HCT116 (cell line): ENCODE measurements around the gene TTC36.

Experiments
- CBX3 ChIP-seq: IDR thresholded peaks from 2 replicates; pipeline ENCODE4 v1.6.1; 2012; ENCODE audit warnings: low read depth
- EZH2 ChIP-seq: fragments of 200-600 bp; sonication (generic); IDR thresholded peaks from 2 replicates; pipeline ENCODE4 v1.6.1; 2017; ENCODE audit warnings: antibody characterized with exemption, mixed run types
- EZH2phosphoT487 ChIP-seq: fragments of 200-600 bp; IDR thresholded peaks from 2 replicates; pipeline ENCODE4 v1.6.1; 2018; ENCODE audit warnings: antibody characterized with exemption, borderline replicate concordance
- JUND ChIP-seq: IDR thresholded peaks from 2 replicates; pipeline ENCODE4 v1.6.1; 2012
- POLR2A ChIP-seq: IDR thresholded peaks from 2 replicates; pipeline ENCODE4 v1.7.0; 2011; ENCODE audit warnings: borderline replicate concordance; ENCODE audit not compliant: insufficient read depth, insufficient read length; ENCODE audit errors: extremely low read depth
- POLR2AphosphoS5 ChIP-seq: IDR thresholded peaks from 2 replicates; pipeline ENCODE4 v1.6.1; 2011; ENCODE audit warnings: mild to moderate bottlenecking, low read depth, low read length, moderate library complexity
- RAD21 ChIP-seq: IDR thresholded peaks from 2 replicates; pipeline ENCODE4 v1.6.1; 2012; ENCODE audit warnings: low read depth, mild to moderate bottlenecking
- YY1 ChIP-seq: IDR thresholded peaks from 2 replicates; pipeline ENCODE4 v1.6.1; 2011; ENCODE audit warnings: low read length, low read depth, moderate library complexity, mild to moderate bottlenecking; ENCODE audit not compliant: insufficient replicate concordance; ENCODE audit errors: extremely low read depth
- ZNF274 ChIP-seq: fragments of 200-500 bp; sonication (Bioruptor generic); IDR thresholded peaks from 2 replicates; pipeline ENCODE4 v1.6.1; 2014; ENCODE audit warnings: mild to moderate bottlenecking, low read depth, low read length, inconsistent platforms
- TF ChIP-seq, protein P1 (sequence below), 3 experiments: fragments of 200-600 bp in 1 of 3; sonication (generic) in 1 of 3; IDR thresholded peaks in 2 of 3; conservative IDR thresholded peaks in 1 of 3; 2 replicates each; pipeline ENCODE4 v1.5.1; 2012 to 2017; ENCODE audit warnings: low read depth in 2 of 3, low read length in 2 of 3, antibody characterized with exemption in 1 of 3, borderline replicate concordance in 1 of 3, control low read depth in 1 of 3, mild to moderate bottlenecking in 1 of 3, mixed read lengths in 1 of 3, mixed run types in 1 of 3, moderate library complexity in 1 of 3; ENCODE audit not compliant: insufficient read depth in 1 of 3
- TF ChIP-seq, protein P2 (sequence below): IDR thresholded peaks from 2 replicates; pipeline ENCODE4 v1.6.1; 2012; ENCODE audit warnings: low read depth
- TF ChIP-seq, protein P3 (sequence below): IDR thresholded peaks from 2 replicates; pipeline ENCODE4 v1.6.1; 2012
- TF ChIP-seq, protein P4 (sequence below): IDR thresholded peaks from 2 replicates; pipeline ENCODE4 v1.6.1; 2012

DNA sequence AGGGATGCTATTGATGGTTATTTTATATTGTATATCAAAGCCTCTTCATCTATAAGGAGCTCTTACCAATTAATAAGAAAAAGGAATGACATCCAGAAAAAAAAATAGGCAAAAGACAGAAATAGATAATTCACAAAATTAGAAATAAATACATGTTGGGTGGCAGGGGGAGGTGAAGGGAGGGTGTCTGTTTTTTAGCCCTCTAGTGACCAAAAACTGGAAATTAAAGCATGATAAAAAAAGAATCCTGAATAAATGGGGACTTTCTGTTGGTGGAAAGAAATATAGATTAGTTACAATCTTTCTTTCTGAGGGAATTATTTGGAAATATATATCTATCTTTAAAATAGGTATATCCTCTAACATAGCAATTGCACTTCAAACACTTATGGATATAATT is 42.0 kb upstream of the TTC36 start:
- TF ChIP-seq, protein P1, sequence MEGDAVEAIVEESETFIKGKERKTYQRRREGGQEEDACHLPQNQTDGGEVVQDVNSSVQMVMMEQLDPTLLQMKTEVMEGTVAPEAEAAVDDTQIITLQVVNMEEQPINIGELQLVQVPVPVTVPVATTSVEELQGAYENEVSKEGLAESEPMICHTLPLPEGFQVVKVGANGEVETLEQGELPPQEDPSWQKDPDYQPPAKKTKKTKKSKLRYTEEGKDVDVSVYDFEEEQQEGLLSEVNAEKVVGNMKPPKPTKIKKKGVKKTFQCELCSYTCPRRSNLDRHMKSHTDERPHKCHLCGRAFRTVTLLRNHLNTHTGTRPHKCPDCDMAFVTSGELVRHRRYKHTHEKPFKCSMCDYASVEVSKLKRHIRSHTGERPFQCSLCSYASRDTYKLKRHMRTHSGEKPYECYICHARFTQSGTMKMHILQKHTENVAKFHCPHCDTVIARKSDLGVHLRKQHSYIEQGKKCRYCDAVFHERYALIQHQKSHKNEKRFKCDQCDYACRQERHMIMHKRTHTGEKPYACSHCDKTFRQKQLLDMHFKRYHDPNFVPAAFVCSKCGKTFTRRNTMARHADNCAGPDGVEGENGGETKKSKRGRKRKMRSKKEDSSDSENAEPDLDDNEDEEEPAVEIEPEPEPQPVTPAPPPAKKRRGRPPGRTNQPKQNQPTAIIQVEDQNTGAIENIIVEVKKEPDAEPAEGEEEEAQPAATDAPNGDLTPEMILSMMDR (IDR thresholded peaks at IDR 0.05 in 2 of 3, conservative IDR thresholded peaks at IDR 0.05 in 1 of 3; ENCODE audit: borderline replicate concordance in 1 of 3, insufficient read depth in 1 of 3, low read depth in 2 of 3, low read length in 2 of 3), result peak in 2 of 3 experiments; percentile 15 to 27; a peak in 1 of 6 replicates
- no peak for TF ChIP-seq POLR2A
- TF ChIP-seq POLR2AphosphoS5, result no peak
- TF ChIP-seq, protein P2, sequence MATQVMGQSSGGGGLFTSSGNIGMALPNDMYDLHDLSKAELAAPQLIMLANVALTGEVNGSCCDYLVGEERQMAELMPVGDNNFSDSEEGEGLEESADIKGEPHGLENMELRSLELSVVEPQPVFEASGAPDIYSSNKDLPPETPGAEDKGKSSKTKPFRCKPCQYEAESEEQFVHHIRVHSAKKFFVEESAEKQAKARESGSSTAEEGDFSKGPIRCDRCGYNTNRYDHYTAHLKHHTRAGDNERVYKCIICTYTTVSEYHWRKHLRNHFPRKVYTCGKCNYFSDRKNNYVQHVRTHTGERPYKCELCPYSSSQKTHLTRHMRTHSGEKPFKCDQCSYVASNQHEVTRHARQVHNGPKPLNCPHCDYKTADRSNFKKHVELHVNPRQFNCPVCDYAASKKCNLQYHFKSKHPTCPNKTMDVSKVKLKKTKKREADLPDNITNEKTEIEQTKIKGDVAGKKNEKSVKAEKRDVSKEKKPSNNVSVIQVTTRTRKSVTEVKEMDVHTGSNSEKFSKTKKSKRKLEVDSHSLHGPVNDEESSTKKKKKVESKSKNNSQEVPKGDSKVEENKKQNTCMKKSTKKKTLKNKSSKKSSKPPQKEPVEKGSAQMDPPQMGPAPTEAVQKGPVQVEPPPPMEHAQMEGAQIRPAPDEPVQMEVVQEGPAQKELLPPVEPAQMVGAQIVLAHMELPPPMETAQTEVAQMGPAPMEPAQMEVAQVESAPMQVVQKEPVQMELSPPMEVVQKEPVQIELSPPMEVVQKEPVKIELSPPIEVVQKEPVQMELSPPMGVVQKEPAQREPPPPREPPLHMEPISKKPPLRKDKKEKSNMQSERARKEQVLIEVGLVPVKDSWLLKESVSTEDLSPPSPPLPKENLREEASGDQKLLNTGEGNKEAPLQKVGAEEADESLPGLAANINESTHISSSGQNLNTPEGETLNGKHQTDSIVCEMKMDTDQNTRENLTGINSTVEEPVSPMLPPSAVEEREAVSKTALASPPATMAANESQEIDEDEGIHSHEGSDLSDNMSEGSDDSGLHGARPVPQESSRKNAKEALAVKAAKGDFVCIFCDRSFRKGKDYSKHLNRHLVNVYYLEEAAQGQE, result no peak
- no peak for TF ChIP-seq YY1
- TF ChIP-seq EZH2, result no peak
- TF ChIP-seq, protein P3, sequence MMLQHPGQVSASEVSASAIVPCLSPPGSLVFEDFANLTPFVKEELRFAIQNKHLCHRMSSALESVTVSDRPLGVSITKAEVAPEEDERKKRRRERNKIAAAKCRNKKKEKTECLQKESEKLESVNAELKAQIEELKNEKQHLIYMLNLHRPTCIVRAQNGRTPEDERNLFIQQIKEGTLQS, result no peak
- TF ChIP-seq, protein P4, sequence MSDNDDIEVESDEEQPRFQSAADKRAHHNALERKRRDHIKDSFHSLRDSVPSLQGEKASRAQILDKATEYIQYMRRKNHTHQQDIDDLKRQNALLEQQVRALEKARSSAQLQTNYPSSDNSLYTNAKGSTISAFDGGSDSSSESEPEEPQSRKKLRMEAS, result no peak
- TF ChIP-seq RAD21, result no peak
- TF ChIP-seq JUND, result no peak
- no peak for TF ChIP-seq CBX3
- no peak for TF ChIP-seq ZNF274
- TF ChIP-seq EZH2phosphoT487, result no peak
